Measurements from ENCODE around the gene MPND. TPM values are rescaled to one million over a fixed set of nuclear protein-coding genes. Genes with fewer than 3 reads are reported as not detected.

MPND gene
- total RNA-seq, 4 donors from 2014 or later = 5.6 to 10.5 (median 9.3) TPM

DNA sequence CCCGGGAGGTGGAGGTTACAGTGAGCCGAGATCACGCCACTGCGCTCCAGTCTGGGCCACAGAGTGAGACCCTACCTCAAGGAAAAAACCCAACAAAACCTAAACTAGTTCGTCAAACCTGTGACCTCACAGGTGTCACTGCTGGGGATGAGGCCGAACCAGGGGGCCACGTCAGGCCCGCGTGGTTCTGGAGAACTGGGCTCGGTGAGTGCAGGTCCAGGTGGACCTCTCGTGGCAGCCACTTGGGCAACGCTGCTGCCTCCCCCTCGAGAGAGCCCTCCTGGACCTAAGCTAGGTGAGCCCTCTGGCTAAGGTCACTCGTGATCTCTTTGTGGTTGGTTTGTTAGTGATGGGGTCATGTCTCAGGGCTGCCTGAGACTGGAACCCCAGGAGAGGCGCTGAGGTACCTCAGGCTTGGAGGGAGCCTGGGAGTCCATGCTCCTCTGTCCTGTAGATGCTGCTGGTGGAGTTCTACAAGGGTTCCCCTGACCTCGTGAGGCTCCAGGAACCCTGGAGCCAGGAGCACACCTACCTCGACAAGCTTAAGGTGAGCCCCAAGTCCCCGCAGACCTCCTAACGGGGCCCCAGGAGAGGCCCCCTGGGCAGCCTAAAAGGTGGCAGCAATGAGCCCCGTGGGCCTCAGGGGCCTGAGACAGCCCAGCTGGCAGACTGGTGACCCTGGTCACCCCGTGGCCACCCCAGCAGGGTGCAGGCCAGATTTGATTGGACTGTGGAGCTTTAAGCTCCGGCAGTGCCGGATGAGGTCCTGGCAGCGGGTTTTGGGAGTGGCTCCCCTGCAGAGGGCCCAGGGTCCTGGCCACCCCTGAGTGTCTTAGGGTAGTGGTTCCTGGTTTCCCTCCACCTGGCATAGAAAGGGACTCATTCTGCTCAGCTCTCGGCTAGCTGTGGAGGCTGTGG is 15.6 kb downstream of the MPND start:
- H3K9me3 ChIP-seq = no peaks in the 10 kb centered on the region
- no peaks in the 10 kb centered on the region for H3K27me3 ChIP-seq
- no peaks in the 10 kb centered on the region for H3K4me1 ChIP-seq
- H3K4me3 ChIP-seq (replicated peaks in 1 of 3) = no peak overlapping the region
- no peak for DNase-seq
- 91 to 98% methylated on average over 10 to 16 of the region's 25 CpGs for WGBS, 2 donors
- intact Hi-C loops (cut with DNase I) = no loop called here
- peaks cover 45 to 50% of the 10 kb centered on the region in 2 donors for H3K36me3 ChIP-seq
- TF ChIP-seq, protein P1, sequence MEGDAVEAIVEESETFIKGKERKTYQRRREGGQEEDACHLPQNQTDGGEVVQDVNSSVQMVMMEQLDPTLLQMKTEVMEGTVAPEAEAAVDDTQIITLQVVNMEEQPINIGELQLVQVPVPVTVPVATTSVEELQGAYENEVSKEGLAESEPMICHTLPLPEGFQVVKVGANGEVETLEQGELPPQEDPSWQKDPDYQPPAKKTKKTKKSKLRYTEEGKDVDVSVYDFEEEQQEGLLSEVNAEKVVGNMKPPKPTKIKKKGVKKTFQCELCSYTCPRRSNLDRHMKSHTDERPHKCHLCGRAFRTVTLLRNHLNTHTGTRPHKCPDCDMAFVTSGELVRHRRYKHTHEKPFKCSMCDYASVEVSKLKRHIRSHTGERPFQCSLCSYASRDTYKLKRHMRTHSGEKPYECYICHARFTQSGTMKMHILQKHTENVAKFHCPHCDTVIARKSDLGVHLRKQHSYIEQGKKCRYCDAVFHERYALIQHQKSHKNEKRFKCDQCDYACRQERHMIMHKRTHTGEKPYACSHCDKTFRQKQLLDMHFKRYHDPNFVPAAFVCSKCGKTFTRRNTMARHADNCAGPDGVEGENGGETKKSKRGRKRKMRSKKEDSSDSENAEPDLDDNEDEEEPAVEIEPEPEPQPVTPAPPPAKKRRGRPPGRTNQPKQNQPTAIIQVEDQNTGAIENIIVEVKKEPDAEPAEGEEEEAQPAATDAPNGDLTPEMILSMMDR (IDR thresholded peaks at IDR 0.05) = no peak
- TF ChIP-seq POLR2A (IDR thresholded peaks at IDR 0.05) = no peak
- no peak overlapping the region for H3K27ac ChIP-seq

DNA sequence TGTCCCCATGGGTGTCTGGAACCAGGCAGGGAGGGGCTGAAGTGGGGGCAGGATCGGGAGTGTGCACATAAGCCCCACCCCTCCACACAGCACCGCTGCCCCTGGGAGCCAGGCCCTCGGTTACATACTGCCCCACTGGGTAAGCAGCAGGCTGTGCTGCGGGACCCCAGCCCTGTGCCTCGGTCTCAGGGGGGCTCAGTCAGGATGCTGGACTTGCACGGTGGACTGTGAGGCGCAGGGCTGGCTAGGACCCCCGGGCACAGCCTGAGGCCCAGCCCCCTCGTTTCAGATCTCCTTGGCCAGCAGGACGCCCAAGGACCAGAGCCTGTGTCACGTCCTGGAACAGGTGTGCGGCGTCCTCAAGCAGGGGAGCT is 16.3 kb downstream of the MPND start:
- Histone ChIP-seq H3K27ac (no peak overlapping the region), H3K27me3 (no peaks in the 10 kb centered on the region), H3K4me1 (no peaks in the 10 kb centered on the region), H3K9me3 (no peaks in the 10 kb centered on the region), H3K4me3 (replicated peaks in 1 of 3) (no peak overlapping the region), H3K36me3 (peaks cover 46 to 52% of the 10 kb centered on the region in 2 donors)
- no peak for DNase-seq
- 89 to 96% methylated on average over 4 to 8 of the region's 13 CpGs for WGBS, 2 donors
- intact Hi-C loops (cut with DNase I) = no loop called here
- no peak for TF ChIP-seq POLR2A (IDR thresholded peaks at IDR 0.05)
- TF ChIP-seq, protein P1 (IDR thresholded peaks at IDR 0.05) = no peak

DNA sequence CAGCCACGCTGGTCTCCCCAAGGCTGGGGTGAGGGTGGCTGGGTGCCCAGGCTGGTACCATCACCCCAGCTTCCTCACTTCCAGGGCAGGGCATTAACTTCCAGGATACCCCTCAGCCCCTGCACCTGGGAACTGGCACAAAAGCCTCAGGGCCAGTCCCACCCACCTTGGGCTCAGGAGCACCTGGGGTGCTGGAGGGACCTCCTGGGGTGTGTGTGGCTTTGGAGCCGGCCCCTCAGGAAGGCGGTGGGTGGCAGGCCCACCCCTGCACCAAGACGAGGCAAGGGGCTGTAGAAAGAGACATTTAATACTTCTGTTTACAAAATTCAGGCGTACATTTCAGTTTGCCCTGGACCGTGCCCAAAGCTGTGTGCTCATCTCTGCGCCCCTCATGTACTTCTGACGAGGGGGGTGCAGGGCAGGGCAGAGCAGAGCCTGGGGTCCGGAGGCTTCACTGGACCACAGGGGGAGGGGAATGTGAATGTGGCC is 16.8 kb downstream of the MPND start:
- no peak overlapping the region for H3K27ac ChIP-seq
- no peaks in the 10 kb centered on the region for H3K4me1 ChIP-seq
- peaks cover 48 to 54% of the 10 kb centered on the region in 2 donors for H3K36me3 ChIP-seq
- H3K9me3 ChIP-seq = no peaks in the 10 kb centered on the region
- no peak for DNase-seq
- TF ChIP-seq, protein P1 (IDR thresholded peaks at IDR 0.05) = no peak
- no peak for TF ChIP-seq POLR2A (IDR thresholded peaks at IDR 0.05)
- H3K4me3 ChIP-seq (replicated peaks in 1 of 3) = no peak overlapping the region
- WGBS, 2 donors = 87 to 90% methylated on average over 6 to 8 of the region's 9 CpGs
- intact Hi-C loops (cut with DNase I) = no loop called here
- H3K27me3 ChIP-seq = no peaks in the 10 kb centered on the region

DNA sequence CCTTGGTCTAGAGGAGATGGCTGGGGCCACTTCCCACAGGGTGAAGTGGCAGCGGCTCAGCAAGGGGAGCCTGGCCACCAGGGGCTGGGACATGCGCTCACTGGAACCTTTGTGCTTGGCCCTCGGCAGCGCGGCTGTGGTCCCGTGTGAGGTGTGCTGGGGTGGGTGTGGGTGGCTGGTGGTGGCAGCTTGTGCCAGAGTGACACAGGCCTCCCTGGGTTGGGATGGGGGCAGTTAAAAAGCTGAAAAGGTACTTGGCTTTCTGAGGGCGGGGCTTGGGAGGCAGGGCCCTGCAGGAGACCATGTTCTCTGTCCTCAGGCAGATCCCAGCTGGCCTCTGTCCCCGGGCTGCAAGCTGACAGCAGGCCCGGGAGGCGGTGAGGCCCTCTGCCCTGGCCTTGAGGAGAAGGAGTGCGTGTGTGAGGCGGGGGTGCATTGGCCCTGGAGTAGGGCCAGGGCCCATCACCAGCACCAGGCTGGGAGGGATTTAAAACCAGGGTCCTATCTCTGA is 17.3 kb downstream of the MPND start:
- Histone ChIP-seq H3K36me3 (peaks cover 54 to 59% of the 10 kb centered on the region in 2 donors), H3K9me3 (no peaks in the 10 kb centered on the region), H3K4me3 (replicated peaks in 1 of 3) (no peak overlapping the region), H3K27ac (no peak overlapping the region), H3K4me1 (no peaks in the 10 kb centered on the region), H3K27me3 (no peaks in the 10 kb centered on the region)
- intact Hi-C loops (cut with DNase I) = no loop called here
- DNase-seq = no peak
- 81 to 94% methylated on average over 8 to 12 of the region's 12 CpGs for WGBS, 2 donors
- TF ChIP-seq, protein P1 (IDR thresholded peaks at IDR 0.05) = no peak
- no peak for TF ChIP-seq POLR2A (IDR thresholded peaks at IDR 0.05)

Data from thyroid gland (tissue), 4 donors.